D341Med (cell line): ENCODE measurements around the gene DCXR.
A peak's percentile ranks its signal among the peaks of the same experiment; 100 is the strongest.

Experiments
- DNase-seq: peaks from one replicate; pipeline ENCODE4 v3.0.0; 2012; ENCODE audit warnings: low spot score

The DCXR gene

GRCh38 chr17:82072827-82073226 lies 35.3 kb upstream of the DCXR start:
- no peak for DNase-seq

- no peak for DNase-seq
Observed at GRCh38 chr17:82070611-82071010, 33.1 kb upstream of the DCXR start.

- peak; percentile 99 for DNase-seq
Observed at GRCh38 chr17:82065638-82066303, 28.3 kb upstream of the DCXR start, which contains the start of gene DUS1L. TSS of gene DUS1L (minus strand) at chr17:82065804. CDS start at chr17:82065059, 745 bp downstream.

GRCh38 chr17:82065193-82065637 lies 27.7 kb upstream of the DCXR start:
- no peak for DNase-seq

DNA sequence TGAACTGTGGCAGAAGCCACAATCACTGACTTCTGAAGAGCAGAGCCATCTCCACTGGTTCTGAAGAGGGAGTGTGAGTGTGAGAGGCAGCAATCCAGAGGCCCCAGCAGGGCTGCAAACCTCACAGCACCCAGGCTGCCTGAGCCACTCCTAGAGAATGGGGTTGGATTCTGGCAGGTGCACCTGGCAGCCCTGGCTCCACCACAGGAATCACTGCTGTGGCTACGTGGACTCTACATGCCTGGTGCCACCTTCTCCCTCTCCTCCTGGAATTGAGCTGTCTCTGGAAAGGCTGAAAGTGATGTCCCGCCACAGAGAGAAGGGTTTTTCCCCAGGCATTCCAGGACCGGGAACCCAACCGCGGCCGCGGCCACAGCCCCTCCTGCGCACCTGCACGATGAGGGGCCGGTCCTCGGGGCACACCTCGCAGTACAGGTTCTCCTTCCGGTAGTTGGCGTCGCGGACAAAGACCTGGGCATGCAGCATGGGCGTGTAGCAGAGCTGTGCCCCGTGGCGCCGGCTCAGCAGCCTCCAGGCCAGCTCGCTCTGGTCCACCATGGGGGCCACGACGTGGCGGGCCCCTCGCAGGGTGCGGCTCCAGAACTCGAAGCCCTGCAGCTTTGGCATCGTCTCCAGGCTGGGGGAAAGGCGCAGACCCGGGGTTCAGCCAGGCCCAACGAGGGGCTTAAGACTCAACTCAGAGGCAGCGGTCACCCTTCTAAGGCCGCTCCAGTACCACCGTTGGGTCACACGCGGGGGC lies 27.1 kb upstream of the DCXR start:
- no peak for DNase-seq

- no peak for DNase-seq
Observed at GRCh38 chr17:82063424-82064415, 26.2 kb upstream of the DCXR start.

- DNase-seq: no peak
Observed at GRCh38 chr17:82062984-82063368, 25.5 kb upstream of the DCXR start.

DNA sequence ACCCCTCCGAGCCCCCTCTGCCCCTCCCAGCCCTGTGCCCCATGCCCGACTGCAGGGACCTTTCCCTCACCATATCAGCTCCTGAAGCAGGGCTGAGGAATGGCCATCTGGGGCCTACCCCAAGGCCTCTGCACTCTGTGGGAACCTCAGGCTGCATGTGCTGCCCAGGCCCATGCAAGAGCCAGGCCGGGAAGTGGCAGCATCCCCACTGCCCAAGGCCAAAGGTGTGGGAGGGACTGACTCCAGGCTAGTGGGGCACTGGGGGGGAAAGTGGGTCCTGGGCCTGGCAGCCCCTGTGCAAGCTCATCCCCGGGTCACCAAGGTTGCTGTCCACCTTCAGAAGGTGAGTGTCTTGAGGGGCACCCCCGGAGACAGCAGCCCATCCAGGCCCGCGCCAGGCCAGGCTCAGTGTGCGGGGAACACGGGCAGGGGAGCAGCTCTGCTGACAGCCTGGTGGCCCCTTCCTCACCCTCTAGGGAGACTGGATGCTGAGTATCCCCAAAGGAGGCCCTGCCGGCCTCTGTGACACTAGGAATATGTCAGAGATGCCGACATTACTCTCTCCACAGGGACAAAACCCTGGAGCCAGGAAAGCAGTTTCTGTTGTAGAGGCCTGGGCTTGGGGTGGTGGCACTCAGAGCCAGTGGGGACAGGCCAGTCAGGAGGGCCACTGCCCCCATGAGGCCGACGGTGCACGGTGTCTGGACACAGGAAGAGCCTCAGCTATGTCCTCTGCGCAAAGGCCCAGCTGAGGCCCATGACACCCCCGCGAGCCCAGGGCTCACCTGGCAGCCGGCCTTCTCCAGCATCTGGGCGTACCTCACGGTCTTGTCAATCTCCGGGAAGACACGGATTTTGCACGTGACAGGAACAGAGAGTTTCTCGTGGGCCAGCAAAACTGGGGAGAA lies 24.8 kb upstream of the DCXR start:
- DNase-seq: no peak

DNA sequence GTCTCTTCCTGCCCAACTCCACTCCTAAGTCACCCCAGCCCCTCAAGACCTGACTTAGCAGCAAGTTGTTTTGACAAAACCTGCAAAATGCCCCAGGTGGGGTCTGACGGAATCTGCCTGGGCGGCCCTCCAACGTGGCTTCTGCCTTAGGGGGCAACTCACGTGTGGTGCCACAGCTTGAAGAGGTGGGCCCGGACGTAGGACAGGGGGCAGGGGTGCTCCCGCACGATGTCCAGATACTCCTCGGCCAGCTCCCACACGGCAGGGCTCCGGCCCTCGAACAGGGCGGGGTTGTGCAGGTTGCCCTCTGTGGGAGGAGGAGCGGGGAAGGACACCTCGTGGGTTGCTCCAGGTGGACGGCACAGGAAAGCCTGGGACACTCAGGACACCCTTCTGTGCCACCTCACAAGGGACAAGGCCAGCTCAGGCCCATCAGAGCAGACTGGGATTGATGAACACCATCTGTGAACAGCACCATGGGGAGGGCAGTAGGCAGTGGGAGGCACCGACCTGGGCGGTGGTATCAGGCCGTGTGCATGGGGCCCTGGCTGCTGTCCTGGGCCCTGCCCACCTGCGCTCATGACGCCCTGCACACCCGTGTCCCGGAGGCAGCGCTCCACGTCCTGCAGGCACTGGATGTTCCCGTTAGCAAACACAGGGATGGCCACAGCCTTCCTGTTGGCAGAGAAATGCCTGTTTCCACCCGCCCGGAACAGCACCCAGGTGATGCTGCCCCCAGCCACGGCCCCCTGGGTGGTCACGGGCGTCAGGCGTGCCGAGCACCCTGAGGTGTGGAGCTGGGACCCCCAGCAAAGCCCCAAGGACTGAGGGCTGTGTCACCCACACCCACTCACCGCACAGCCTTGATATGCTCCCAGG lies 23.8 kb upstream of the DCXR start:
- no peak for DNase-seq

DNA sequence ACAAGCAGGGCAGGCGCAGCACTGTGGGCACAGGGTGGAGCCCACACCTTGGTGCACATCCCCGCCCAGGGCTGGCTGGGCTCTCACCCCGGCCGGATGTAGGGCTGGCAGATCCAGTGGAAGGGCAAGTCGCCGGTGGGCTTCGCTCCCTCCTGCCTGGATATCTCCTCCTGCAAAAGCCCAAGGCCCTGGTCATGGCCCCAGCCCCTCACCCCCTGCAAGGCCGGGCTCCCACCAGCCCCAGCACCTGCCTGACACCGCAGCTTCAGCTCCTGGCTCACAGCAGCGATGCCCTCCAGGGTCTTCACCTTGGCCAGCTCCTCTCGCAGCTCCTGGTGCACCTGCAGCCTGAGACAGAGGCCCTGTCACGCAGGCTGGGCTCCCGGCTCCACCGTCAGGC lies 23.1 kb upstream of the DCXR start:
- DNase-seq: no peak

DNA sequence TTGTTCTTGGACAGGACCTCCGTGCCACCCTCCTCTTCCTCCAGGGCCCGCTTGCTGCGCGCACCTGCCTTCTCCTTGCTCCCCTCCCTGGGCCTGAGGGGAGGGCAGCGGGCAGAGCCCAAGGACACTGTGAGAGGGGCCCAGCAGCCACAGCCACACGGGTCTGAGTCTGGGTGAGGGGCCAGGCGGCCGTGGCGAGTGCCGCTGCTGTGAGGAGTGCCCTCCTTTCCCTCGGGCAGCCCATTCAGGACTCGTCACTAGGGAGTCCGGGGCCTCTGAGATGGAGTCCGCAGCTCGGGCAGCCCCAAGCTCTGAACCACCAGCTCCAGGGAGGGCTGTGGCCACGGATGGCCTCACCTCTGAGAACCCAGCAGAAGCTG lies 22.5 kb upstream of the DCXR start:
- DNase-seq: no peak

- no peak for DNase-seq
Observed at GRCh38 chr17:82059272-82060000, 21.9 kb upstream of the DCXR start.

GRCh38 chr17:82058855-82059249 lies 21.4 kb upstream of the DCXR start:
- no peak for DNase-seq

DNA sequence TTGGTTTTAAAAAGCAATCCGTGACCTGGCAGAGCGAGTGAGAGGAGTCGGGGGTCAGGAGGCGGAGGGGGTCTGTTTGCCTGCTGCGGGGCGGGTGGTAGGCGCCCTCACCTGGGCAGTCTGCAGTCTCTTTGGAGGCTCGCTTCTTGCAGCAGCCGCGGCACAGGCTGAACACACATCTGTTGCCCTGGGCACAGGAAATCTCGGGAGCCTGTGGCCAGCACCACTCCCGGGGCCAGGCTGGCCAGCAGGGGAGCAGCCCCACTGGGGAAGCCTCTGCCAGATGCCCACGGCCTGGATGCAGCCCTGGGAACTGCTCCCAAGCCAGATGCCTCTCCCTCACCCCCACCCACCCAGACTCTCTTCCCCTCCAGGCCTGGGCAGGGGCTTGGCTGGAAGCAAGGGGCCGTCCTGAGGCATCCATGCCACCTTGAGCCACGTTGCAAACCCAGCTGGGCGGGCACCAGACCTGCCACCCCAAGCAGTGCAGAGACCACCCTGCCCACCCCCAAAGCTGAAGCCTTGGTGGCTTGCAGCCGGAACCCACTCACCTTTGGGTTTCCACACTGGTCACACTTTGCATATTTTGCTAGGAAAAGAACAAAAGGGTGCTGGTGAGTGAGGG lies 20.8 kb upstream of the DCXR start:
- DNase-seq: no peak

DNA sequence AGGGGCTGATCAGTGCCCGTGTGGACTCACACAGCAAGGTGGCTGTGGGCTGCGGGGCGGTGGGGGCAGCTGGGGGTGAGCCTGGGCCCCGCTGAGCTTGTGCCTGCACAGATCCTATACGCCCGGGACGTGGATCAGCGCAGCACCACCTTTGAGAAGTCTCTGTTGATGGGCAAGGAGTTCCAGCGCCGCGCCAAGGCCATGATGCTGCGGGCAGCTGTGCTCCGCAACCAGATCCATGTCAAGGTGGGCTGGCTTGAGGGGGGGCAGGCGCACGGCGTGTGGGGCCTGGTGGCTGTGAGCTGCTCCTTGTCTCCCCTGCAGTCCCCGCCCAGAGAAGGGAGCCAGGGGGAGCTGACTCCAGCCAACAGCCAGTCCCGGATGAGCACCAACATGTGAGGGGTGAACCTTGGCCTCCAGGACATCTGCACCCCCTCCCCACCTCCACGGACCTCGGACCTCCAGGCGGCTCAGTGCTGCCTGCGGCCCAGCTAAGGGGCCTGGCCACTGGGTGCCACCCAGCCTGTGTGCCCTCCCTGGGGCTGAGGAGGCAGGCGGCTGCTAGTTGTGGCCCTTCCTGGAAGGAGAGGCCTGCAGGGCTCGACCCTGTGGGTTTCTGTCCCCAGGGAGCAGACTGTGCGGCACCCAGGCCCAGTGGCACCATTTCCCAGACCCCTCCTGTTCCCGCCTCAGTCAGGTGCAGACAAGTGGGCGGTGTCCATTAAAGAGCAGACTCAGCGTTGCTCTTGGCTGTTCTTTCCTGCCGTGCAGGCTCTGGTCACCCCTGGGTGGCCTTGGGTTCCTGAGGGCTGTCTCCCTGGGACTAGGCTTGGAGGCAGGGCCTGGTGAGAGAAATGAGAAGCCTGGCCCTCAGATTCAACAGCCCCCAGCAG lies 19.5 kb upstream of the DCXR start:
- DNase-seq: no peak

DNA sequence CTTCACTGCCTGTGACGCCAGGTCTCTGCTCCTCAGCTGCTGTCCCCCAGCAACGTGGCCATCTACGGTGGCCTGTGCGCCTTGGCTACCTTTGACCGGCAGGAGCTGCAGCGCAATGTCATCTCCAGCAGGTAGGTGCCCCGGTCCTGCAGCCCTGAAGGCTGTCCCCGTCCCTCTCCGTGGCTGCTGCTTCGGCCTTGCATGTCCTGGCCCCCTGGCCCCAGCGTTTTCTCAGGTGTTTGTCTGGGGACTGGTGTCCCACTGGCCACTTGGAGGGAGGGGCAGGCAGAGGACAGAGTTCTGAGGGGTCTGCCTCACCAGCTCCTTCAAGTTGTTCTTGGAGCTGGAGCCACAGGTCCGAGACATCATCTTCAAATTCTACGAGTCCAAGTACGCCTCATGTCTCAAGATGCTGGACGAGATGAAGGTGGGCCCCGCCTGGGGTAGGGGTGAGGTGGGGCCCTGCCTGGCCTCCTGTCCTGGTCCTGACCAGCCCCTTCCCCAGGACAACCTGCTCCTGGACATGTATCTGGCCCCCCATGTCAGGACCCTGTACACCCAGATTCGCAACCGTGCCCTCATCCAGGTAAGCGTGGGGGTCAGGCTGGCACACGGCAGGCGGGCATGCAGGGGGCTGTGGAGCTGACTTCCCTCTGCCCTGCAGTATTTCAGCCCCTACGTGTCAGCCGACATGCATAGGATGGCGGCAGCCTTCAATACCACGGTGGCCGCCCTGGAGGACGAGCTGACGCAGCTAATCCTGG lies 18.6 kb upstream of the DCXR start:
- no peak for DNase-seq
